ENCODE measurements around the gene CXCL13.
"Not testable (repeated sequence)": the region's sequence is repeated elsewhere in the genome, so short reads cannot be mapped to it uniquely, and the experiment has no call there.

Gene CXCL13, protein sequence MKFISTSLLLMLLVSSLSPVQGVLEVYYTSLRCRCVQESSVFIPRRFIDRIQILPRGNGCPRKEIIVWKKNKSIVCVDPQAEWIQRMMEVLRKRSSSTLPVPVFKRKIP

DNA sequence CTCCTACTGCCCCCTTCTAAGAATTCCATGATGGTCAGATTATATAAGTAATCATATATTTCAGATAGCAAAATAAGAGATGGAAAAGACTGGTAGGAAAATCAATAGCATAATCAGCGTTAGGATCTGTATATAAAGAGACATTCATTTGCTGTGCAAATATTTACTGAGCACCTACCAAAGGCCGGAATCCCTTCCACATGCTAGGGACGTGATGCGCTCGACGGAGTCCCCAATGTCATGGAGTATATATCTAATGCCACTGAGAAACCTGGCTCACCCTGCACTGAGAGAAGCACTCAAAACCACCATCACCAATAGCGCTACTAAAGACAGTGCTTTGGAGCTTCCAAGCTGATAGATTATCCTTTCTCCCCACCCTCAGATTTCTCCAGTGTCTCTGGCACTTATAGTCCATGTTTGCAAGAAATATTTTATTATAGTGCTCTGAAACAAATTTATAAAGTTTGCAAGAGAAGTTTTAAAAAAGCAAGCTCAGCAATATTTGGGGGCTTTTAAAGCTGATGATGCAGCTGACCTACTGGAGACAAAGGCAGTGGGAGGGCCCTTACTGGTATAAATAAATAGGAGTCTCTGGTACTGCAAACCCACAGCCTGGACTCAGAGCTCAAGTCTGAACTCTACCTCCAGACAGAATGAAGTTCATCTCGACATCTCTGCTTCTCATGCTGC is at the start of gene CXCL13:
CXCL13 (plus strand) TSS at position 611 of the 693 bp plus-strand sequence; CDS start at position 657, 46 bp downstream.
- no peak for DNase-seq

DNA sequence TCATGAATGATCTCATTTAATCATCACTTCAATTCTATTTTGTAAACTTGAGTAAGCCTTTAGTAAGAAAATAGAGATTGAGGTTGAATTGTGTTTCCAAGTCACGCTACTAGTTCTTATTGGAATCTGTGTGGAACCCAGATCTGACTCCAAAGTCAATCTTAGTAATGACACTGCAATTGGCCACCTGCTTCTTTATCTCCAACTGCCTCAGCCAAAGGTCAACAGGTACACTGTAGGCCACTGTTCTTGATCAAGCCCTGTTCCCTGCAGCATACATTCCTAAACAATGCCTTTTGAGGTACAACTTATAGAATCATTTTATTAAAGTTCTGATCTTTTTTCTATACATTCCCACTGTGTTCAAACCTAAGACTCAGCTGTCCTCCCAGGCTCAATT is 45.5 kb upstream of the CXCL13 start:
- no peak for DNase-seq

DNA sequence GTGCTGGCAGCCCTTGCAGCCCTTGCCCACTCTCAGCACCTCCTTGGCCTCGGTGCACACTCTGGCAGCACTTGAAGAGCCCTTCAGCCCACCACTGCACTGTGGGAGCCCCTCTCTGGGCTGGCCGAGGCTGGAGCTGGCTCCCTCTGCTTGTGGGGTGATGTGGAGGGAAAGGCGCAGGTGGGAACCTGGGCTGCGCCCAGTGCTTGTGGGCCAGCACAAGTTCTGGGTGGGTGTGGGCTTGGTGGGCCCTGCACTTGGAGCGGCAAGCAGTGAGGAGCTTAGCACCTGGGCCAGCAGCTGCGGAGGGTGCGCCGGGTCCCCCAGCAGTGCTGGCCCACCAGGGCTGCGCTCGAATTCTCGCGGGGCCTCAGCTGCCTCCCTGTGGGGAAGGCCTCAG is 43.9 kb upstream of the CXCL13 start:
- not testable (repeated sequence) for DNase-seq

DNA sequence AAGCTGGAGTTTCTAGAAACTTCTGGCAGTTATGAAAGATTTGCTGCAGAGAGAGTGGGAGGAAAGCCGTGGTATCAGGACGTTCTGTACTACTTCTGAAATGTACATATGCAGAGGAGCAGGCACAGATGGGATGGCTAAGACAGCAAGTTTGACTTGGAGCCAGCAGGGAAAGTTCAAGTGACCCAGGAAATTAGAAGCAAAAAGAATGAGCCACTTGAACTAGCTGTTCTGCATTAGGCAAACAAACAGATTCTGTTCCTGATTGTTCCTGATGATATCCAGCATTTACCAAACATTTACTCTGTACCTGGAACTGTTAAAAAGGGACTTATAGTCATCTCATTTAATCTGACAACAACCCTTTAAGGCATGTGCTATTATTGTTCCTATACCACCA is 41.4 kb upstream of the CXCL13 start:
- no peak for DNase-seq

DNA sequence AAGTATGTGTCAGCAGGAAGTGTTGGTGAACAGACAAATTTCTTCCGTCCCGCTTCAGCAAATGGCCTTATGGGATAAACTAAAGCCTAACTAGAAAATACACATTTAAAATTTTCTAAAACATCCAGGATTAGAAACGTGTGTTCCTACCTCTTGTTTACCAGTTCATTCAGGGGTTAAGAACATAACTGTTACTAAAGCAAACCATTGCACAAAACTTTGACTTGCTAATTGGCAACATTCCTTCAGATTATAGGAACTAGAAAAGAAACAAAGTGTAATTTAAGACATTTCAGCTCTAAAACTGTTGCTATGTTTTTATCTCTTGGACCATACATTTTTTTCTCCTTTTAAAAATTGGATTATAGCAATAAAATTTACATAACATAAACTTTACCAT is 39.5 kb upstream of the CXCL13 start:
- DNase-seq, result no peak

DNA sequence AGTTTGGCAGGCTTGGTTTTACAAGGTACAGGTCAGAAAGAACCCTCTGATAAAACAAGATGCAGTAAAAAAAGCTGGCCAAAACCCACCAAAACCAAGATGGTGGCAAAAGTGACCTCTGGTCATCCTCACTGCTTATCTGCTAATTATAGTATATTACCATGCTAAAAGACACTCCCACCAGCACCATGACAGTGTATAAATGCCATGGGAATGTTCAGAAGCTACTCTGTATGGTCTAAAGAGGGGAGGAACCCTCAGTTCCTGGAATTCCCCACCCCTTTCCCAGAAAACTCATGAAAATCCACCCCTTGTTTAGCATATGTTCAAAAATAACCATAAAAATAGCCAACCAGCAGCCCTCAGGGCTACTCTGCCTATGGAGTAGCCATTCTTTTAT is 38.1 kb upstream of the CXCL13 start:
- no peak for DNase-seq

DNA sequence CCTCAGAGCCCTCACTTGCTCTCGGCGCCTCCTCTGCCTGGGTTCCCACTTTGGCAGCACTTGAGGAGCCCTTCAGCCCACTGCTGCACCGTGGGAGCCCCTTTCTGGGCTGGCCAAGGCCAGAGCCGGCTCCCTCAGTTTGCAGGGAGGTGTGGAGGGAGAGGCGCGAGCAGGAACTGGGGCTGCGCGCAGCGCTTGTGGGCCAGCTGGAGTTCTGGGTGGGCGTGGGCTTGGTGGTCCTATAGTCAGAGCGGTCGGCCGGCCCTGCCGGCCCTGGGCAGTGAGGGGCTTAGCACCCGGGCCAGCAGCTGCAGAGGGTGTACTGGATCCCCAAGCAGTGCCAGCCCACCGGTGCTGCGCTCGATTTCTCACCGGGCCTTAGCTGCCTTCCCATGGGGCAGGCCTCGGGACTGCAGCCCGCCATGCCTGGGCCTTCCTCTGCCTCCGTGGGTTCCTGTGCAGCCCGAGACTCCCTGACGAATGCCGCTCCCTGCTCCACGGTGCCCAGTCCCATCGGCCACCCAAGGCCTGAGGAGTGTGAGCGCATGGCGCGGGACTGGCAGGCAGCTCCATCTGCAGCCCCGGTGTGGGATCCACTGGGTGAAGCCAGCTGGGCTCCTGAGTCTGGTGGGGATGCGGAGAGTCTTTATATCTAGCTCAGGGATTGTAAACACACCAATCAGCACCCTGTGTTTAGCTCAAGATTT is 35.0 kb upstream of the CXCL13 start:
- DNase-seq, result not testable (repeated sequence)

DNA sequence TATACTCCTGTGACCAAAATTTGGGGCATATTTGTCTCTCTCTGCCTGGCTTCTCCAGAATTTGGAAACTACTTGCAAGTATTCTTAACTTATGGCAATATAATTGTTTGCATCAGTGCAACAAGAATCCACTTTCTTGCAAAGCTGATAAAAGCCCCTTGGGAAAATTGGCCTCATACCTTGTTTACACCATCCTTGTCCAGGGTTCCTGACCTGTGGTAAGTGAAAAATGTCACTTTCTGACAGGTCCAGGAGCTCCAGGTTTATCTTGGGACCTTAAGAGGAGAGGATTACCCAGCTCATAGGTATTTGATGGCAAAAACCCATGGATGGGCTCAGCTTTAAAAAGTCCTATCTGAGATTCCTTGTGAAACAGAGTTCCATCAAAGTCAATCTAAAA is 29.3 kb upstream of the CXCL13 start:
- no peak for DNase-seq

DNA sequence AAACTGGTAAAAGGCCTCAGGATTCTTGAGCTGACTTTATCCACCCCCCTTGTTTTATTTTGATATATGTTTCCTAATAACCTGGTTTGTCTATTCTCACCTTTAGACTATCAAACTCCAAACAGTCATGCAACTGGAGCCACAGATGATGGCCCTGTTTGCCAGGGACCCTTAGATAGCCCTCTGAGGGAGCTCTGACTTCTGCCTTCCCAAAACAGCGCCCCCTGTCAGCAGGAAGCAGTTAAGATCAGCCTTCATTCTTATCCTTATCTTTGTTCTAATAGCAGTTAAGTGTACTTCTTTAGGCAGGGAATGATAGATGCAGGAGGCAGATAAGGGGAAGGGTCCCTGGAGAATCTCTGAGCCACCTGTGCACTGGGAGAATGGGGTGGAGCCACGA is 27.5 kb upstream of the CXCL13 start:
- no peak for DNase-seq

DNA sequence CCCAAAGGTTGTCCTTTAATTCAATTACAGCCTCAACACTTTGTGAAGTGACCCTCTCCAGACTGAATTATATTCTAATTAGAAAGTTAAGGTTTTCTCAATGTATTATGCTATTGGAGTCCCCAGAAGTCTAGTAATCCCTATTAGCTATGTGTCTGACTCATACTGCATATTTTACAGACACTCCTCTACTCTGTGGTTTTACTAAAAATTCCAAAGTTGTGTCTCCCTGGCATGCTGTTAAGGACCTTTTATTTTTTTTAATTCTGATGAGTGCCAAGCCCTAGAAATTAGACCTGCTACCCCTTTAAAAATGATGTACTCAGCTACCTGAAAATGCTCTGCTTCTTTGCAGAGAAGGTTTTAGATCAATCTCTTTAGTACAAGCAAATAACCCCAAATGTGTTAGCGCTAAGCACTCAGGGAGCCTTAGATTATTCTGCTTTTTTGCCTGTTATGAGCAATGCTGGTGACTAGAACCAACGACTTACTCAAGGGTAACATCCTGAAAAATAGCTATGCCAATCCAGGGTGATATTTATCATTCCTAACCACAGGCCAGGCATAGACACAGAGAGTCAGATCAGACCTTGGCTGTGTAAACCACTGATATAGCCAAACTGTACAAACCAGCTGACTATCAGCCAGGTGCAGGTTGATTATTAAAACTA is 26.1 kb upstream of the CXCL13 start:
- DNase-seq, result no peak

DNA sequence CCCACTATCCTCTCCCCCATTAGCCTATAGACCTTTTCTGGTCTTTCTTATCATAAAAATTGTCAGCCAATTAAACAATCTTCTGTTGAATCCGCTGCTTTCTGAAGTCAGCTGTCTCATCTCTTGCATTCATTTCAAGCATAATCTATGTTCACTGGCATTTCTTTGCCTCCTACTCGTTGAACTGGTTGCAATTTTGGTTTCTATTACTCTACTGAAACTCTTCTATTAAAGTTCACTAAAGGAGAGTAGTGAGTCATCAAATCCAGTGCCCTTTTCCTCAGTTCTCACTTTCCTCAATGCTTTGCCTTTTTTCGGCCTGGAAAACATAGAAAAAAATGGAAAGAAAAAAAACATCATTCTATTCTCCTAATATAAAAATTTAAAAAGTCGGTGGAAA is 23.9 kb upstream of the CXCL13 start:
- DNase-seq, result no peak

DNA sequence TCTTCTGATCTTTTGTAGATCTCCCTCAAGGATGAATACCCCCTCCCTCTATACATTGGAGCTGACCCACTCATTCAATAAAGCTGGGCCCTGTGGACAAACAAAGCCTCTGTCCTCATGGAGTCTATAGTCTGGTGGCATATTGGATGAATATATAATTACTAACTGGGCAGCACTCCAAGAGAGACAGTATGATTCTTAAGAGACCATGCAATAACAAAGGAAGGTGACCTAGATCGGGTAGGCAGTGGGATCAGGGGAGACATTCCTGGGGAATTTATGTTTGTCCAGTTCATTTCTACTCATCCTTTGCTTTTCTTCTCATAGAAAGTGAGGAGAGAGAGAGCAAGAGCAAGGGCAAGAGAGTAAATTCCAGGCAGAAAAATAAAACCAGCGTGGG is 23.5 kb upstream of the CXCL13 start:
- DNase-seq, result no peak

DNA sequence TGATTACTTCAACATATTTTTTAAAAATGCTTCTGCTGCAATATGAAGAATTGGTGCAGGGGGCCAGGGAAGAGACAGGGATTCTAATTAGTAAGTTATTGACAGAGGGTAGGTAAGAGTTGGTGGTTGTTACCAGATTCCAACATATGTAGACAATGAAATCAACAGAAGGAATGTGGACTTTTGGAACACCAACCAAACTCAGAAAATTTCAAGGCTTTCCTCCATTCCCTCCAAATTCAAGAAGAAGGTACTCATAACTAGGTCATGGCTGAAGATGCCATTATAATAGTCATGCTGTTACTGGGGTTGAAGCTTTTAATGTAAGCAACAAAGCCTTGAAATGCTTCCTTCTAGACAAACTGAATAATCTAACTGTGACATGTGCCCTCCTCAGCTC is 22.9 kb upstream of the CXCL13 start:
- no peak for DNase-seq

DNA sequence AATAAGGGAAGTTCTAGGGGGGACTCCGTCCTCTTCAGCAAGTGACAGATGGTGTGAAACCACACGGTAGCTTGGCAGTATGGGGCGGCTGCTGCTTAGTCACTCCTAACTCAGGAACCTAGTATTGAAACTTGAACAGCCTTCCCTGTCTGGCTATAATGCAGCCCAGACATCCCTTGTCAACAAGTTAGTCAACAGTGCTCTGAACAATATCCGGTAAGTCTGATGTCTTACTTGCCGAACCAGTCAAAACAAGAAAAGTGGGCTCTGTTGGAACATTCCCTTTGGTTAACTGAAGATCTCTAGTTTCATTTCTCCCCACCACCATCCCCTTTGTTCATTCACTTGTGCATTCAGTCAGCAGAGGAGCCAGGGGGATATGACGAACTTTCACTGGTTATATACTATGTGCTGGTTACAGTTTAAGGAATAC is 18.7 kb upstream of the CXCL13 start:
- peak; percentile 32 for DNase-seq

DNA sequence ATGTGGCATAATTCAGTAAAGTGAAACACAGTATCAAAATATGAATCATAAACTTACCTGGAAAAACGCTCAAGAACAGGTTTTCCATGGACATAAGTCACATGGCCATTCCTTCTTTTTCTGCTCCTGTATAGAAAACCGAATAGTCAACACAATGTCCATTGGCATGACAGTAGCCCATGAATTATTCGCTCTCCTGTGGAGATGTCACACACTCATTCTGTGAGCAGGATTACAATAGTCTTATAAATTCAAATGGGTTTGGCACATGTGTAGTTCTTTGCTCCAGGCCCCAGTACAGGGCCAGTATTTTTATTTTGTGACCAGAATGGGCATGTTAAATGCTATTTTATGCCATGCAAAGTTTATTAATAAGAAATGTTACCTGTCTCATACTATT is 15.1 kb upstream of the CXCL13 start:
- no peak for DNase-seq

DNA sequence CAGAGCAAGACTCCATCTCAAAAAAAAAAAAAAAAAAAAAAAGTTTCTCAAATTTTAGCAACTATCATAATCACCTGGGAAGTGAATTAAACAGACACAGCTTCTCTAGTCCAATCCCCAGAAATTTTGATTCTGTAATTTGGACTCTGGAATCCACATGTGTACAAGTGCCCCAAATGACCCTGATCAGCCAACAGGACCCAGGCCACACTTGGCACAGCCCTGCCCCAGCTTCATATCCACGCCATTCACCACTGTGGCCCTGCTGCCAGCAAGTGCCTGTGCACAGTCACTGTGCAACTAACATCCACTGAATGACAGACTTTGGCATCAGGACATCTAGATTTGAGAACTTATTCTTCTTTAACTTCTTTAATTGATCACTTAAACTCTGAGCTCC is 14.1 kb upstream of the CXCL13 start:
- no peak for DNase-seq

DNA sequence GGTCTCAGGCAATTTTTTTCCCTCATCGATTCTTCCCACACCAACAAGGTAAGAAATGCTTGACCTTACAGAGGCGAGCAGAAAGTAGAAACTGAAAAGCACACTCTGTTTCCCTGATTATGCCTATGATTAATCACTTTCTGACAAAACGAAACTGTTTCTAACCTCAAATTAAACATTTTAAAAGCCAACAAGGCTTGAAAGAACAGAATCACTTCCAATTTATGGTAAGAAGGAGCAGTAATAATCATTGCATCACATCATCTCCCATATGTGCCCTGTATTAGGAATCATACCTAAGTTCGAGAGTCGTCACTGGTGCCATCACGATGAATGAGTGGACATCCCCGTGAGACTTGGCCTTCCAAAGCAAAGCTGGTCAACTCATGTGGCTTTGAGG is 12.5 kb upstream of the CXCL13 start:
- no peak for DNase-seq

DNA sequence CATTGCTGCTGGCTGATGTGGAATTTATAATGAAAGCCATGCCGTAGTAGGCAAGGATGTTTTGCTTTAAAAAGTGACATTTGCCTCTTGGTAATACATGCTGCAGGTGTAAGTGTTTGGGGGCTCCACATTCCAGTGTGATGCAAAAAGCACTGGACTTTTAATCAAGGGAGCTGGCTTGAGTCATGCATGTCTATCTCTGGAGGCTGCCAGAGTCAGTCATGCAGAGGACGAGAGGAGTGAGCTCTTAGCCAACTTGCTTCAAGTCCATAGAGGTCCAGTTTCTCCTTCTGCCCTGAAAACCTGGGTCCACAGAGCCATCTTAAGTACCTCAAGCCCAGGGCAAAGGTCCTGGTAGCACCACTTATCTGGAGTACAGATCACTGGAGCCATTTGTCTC is 11.6 kb upstream of the CXCL13 start:
- no peak for DNase-seq

DNA sequence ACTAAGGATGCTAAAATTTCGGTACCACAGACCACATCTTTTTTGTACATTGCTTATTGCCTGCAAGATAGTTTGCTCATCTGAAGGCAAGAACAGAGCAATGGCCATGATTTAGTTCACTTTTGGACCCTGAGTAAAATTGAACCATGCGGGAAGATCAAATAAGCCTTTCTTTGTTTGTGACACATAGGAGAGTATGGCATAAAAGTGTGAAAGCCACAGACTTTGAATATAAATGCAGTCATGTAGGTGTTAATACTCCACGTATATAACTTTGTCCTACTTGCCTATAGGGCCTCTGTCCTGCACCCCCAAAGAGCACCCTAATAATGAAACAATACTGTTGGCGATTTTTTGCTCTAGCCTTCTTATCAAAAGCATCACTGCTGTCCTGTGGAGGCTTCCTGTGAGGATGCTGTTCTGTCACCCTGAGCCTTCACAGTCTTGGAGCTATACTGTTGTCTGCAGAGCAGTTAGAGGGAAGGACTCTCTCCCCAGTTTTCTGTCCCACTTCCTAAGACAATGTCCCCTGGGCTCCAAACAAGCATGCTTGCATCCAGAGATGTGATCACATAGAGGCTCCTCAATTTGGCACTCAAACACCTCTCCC is 10.2 kb upstream of the CXCL13 start:
- no peak for DNase-seq

DNA sequence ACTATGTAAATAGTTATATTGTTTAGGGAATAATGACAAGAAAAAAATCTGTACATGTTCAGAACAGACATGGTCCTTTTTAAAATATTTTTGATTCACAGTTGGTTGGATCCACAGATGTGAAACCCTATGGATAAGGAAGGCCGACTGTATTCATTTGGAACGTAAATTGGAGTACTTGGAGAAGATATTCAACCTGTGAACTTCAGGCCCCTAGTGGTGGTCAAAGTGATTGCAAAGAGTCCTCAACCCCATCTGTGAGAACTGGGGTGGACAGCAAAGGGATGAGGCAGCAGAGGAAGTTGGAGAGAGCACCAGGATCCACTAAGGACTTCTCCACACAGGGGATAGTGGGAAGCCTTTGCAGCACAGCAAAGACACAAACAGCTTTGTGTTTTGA is 6.2 kb upstream of the CXCL13 start:
- no peak for DNase-seq

DNA sequence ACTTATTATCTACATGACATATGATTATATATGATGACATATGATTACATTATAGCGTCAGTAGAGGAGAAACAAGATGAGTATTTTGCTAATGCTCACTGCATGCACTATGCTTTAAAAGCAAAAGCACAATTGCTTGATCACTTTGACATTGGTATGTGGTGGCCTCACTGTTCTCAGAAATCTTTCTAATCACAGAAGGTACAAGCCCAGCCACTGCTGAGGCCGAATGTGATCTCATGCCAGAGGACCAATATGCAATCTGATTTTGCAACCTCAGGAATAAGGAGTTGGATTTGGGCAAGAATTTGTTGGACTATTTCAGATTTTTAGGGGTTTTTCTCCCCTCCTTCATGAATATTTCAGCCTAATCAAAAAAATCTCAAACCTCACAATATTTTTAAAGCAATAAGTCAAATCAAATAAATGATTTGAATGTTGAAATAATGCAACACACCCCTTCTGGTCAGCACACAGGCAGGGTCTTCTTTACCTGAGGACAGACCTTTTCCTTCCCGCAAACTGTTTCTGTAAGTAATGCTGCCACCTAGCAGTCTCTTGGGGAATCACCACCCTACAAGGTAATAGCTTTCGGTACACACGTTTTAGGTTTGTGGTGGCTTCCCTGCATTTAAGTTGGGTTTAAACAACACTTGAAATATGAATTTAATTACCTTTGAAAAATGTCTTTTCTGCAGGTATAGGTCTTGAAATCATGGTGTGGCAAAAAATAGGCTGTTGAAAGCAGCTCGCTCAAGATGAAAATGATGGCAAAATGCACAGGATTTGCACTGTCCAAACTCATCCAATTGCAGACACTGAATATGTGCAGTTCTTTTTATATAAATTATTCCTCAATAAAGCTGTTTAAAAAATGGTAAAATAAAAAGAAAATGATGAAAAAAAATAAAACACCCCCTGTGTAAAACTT is 4.8 kb upstream of the CXCL13 start:
- peak; percentile 15 for DNase-seq

DNA sequence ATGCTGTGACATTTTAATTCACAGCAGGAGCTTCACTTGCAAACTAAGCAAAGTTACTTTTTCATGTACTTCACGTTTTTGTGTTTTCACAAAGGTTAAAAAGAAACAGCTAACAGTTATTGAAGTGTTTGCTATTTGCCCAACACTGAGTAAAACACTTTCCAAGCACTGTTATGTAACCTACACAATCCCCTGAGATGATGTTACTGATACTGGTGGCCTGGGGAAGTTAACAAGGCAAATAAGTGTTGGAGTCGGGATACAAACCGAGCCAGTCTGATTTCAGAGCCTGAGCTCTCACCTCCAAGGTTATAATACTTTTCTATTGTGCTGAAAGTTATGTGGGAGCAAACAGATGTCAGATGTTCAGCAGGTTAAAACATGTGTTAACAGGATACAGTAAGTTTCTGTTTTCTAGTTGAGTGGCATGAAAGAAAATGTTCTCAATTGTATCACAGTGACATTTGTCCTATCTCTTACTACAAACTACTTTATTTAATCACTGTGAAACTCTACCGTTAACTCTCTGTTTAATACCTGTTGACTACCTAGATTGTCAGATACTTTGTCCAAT is 3.9 kb upstream of the CXCL13 start:
- no peak for DNase-seq

All from activated CD8-positive, alpha-beta memory T cell treated with anti-CD3 and anti-CD28 coated beads, Interleukin-2, amount 50 U/mL, for 4 hours (primary cell).